ENCODE data around the gene ADGRA1.
"Not testable (repeated sequence)": the region's sequence is repeated elsewhere in the genome, so short reads cannot be mapped to it uniquely, and the experiment has no call there.

ADGRA1 gene

GRCh38 chr10:133133471-133134231, 45.9 kb downstream of the ADGRA1 start:
- H3K4me1 ChIP-seq (ENCODE audit: control insufficient read depth in 1 of 2, insufficient read depth in 2 of 2, low read length in 2 of 2) = no peaks in the 10 kb centered on the region
- no peaks in the 10 kb centered on the region for H3K9me3 ChIP-seq (ENCODE audit: control insufficient read depth in 1 of 2, low read length in 2 of 2)
- no peaks in the 10 kb centered on the region for H3K36me3 ChIP-seq (ENCODE audit: control insufficient read depth in 1 of 2, insufficient read depth in 2 of 2, low read length in 2 of 2)
- no peak overlapping the region for H3K9ac ChIP-seq (ENCODE audit: low read depth in 1 of 2, low read length in 2 of 2)
- no peak overlapping the region for H3K4me3 ChIP-seq (ENCODE audit: low read depth in 1 of 2, low read length in 2 of 2)
- H3K27me3 ChIP-seq (ENCODE audit: control insufficient read depth in 1 of 2, insufficient read depth in 2 of 2, low read length in 2 of 2) = no peaks in the 10 kb centered on the region
- no peak overlapping the region for H3K27ac ChIP-seq (ENCODE audit: low read depth, low read length)

- Histone ChIP-seq H3K36me3 (ENCODE audit: control insufficient read depth in 1 of 2, insufficient read depth in 2 of 2, low read length in 2 of 2) (no peaks in the 10 kb centered on the region), H3K27me3 (ENCODE audit: control insufficient read depth in 1 of 2, insufficient read depth in 2 of 2, low read length in 2 of 2) (no peaks in the 10 kb centered on the region), H3K27ac (ENCODE audit: low read depth, low read length) (no peak overlapping the region), H3K4me3 (ENCODE audit: low read depth in 1 of 2, low read length in 2 of 2) (no peak overlapping the region), H3K9ac (ENCODE audit: low read depth in 1 of 2, low read length in 2 of 2) (no peak overlapping the region), H3K4me1 (ENCODE audit: control insufficient read depth in 1 of 2, insufficient read depth in 2 of 2, low read length in 2 of 2) (no peaks in the 10 kb centered on the region), H3K9me3 (ENCODE audit: control insufficient read depth in 1 of 2, low read length in 2 of 2) (no peaks in the 10 kb centered on the region)
Observed at GRCh38 chr10:133134411-133135115, 46.8 kb downstream of the ADGRA1 start.

- Histone ChIP-seq H3K9ac (ENCODE audit: low read depth in 1 of 2, low read length in 2 of 2) (no peak overlapping the region), H3K4me1 (ENCODE audit: control insufficient read depth in 1 of 2, insufficient read depth in 2 of 2, low read length in 2 of 2) (no peaks in the 10 kb centered on the region)
Observed at GRCh38 chr10:133135116-133135465, 47.4 kb downstream of the ADGRA1 start.

GRCh38 chr10:133137486-133138145, 49.9 kb downstream of the ADGRA1 start:
- H3K36me3 ChIP-seq (ENCODE audit: control insufficient read depth in 1 of 2, insufficient read depth in 2 of 2, low read length in 2 of 2); H3K4me3 ChIP-seq (ENCODE audit: low read depth in 1 of 2, low read length in 2 of 2); H3K9me3 ChIP-seq (ENCODE audit: control insufficient read depth in 1 of 2, low read length in 2 of 2); H3K9ac ChIP-seq (ENCODE audit: low read depth in 1 of 2, low read length in 2 of 2); H3K27ac ChIP-seq (ENCODE audit: low read depth, low read length); H3K4me1 ChIP-seq (ENCODE audit: control insufficient read depth in 1 of 2, insufficient read depth in 2 of 2, low read length in 2 of 2); H3K27me3 ChIP-seq (ENCODE audit: control insufficient read depth in 1 of 2, insufficient read depth in 2 of 2, low read length in 2 of 2): not testable (repeated sequence)

More at GRCh38 chr10:133135116-133135465, 47.4 kb downstream of the ADGRA1 start:
- Histone ChIP-seq H3K36me3 (ENCODE audit: control insufficient read depth in 1 of 2, insufficient read depth in 2 of 2, low read length in 2 of 2) (no peaks in the 10 kb centered on the region), H3K27ac (ENCODE audit: low read depth, low read length) (no peak overlapping the region), H3K9me3 (ENCODE audit: control insufficient read depth in 1 of 2, low read length in 2 of 2) (no peaks in the 10 kb centered on the region), H3K27me3 (ENCODE audit: control insufficient read depth in 1 of 2, insufficient read depth in 2 of 2, low read length in 2 of 2) (no peaks in the 10 kb centered on the region), H3K4me3 (ENCODE audit: low read depth in 1 of 2, low read length in 2 of 2) (no peak overlapping the region)

- Histone ChIP-seq H3K4me3 (ENCODE audit: low read depth in 1 of 2, low read length in 2 of 2) (no peak overlapping the region), H3K9me3 (ENCODE audit: control insufficient read depth in 1 of 2, low read length in 2 of 2) (no peaks in the 10 kb centered on the region), H3K27ac (ENCODE audit: low read depth, low read length) (no peak overlapping the region), H3K9ac (ENCODE audit: low read depth in 1 of 2, low read length in 2 of 2) (no peak overlapping the region), H3K27me3 (ENCODE audit: control insufficient read depth in 1 of 2, insufficient read depth in 2 of 2, low read length in 2 of 2) (peaks cover 0 to under 1% of the 10 kb centered on the region in 2 donors), H3K36me3 (ENCODE audit: control insufficient read depth in 1 of 2, insufficient read depth in 2 of 2, low read length in 2 of 2) (no peaks in the 10 kb centered on the region), H3K4me1 (ENCODE audit: control insufficient read depth in 1 of 2, insufficient read depth in 2 of 2, low read length in 2 of 2) (no peaks in the 10 kb centered on the region)
Observed at GRCh38 chr10:133139551-133140065, 51.9 kb downstream of the ADGRA1 start.

GRCh38 chr10:133140417-133141143, 52.9 kb downstream of the ADGRA1 start:
- Histone ChIP-seq H3K27ac (ENCODE audit: low read depth, low read length) (no peak overlapping the region), H3K36me3 (ENCODE audit: control insufficient read depth in 1 of 2, insufficient read depth in 2 of 2, low read length in 2 of 2) (no peaks in the 10 kb centered on the region), H3K9me3 (ENCODE audit: control insufficient read depth in 1 of 2, low read length in 2 of 2) (no peaks in the 10 kb centered on the region), H3K27me3 (ENCODE audit: control insufficient read depth in 1 of 2, insufficient read depth in 2 of 2, low read length in 2 of 2) (peaks cover 0 to 5% of the 10 kb centered on the region in 2 donors), H3K9ac (ENCODE audit: low read depth in 1 of 2, low read length in 2 of 2) (no peak overlapping the region), H3K4me3 (ENCODE audit: low read depth in 1 of 2, low read length in 2 of 2) (no peak overlapping the region), H3K4me1 (ENCODE audit: control insufficient read depth in 1 of 2, insufficient read depth in 2 of 2, low read length in 2 of 2) (no peaks in the 10 kb centered on the region)

GRCh38 chr10:133141144-133141957, 53.6 kb downstream of the ADGRA1 start:
- no peak overlapping the region for H3K27ac ChIP-seq (ENCODE audit: low read depth, low read length)
- H3K4me3 ChIP-seq (ENCODE audit: low read depth in 1 of 2, low read length in 2 of 2) = no peak overlapping the region
- no peaks in the 10 kb centered on the region for H3K36me3 ChIP-seq (ENCODE audit: control insufficient read depth in 1 of 2, insufficient read depth in 2 of 2, low read length in 2 of 2)
- no peak overlapping the region for H3K9ac ChIP-seq (ENCODE audit: low read depth in 1 of 2, low read length in 2 of 2)
- H3K9me3 ChIP-seq (ENCODE audit: control insufficient read depth in 1 of 2, low read length in 2 of 2) = no peaks in the 10 kb centered on the region
- no peaks in the 10 kb centered on the region for H3K4me1 ChIP-seq (ENCODE audit: control insufficient read depth in 1 of 2, insufficient read depth in 2 of 2, low read length in 2 of 2)
- H3K27me3 ChIP-seq (ENCODE audit: control insufficient read depth in 1 of 2, insufficient read depth in 2 of 2, low read length in 2 of 2) = peaks cover 0 to 5% of the 10 kb centered on the region in 2 donors

- H3K9ac ChIP-seq (ENCODE audit: low read depth in 1 of 2, low read length in 2 of 2) = no peak overlapping the region
- H3K27me3 ChIP-seq (ENCODE audit: control insufficient read depth in 1 of 2, insufficient read depth in 2 of 2, low read length in 2 of 2) = peaks cover 0 to 5% of the 10 kb centered on the region in 2 donors
- no peaks in the 10 kb centered on the region for H3K36me3 ChIP-seq (ENCODE audit: control insufficient read depth in 1 of 2, insufficient read depth in 2 of 2, low read length in 2 of 2)
- H3K9me3 ChIP-seq (ENCODE audit: control insufficient read depth in 1 of 2, low read length in 2 of 2) = no peaks in the 10 kb centered on the region
- H3K4me3 ChIP-seq (ENCODE audit: low read depth in 1 of 2, low read length in 2 of 2) = no peak overlapping the region
- no peaks in the 10 kb centered on the region for H3K4me1 ChIP-seq (ENCODE audit: control insufficient read depth in 1 of 2, insufficient read depth in 2 of 2, low read length in 2 of 2)
- H3K27ac ChIP-seq (ENCODE audit: low read depth, low read length) = no peak overlapping the region
Observed at GRCh38 chr10:133141958-133142340, 54.2 kb downstream of the ADGRA1 start.

- H3K9ac ChIP-seq (ENCODE audit: low read depth in 1 of 2, low read length in 2 of 2) = no peak overlapping the region
- no peaks in the 10 kb centered on the region for H3K9me3 ChIP-seq (ENCODE audit: control insufficient read depth in 1 of 2, low read length in 2 of 2)
- no peak overlapping the region for H3K27ac ChIP-seq (ENCODE audit: low read depth, low read length)
- no peaks in the 10 kb centered on the region for H3K36me3 ChIP-seq (ENCODE audit: control insufficient read depth in 1 of 2, insufficient read depth in 2 of 2, low read length in 2 of 2)
- H3K4me1 ChIP-seq (ENCODE audit: control insufficient read depth in 1 of 2, insufficient read depth in 2 of 2, low read length in 2 of 2) = no peaks in the 10 kb centered on the region
- H3K4me3 ChIP-seq (ENCODE audit: low read depth in 1 of 2, low read length in 2 of 2) = no peak overlapping the region
- H3K27me3 ChIP-seq (ENCODE audit: control insufficient read depth in 1 of 2, insufficient read depth in 2 of 2, low read length in 2 of 2) = peaks cover 0 to 5% of the 10 kb centered on the region in 2 donors
Observed at GRCh38 chr10:133142523-133143199, 54.9 kb downstream of the ADGRA1 start.

All from duodenal mucosa (tissue), 2 donors.